Measurements from ENCODE around the gene GRK5. TPM values are rescaled to one million over a fixed set of nuclear protein-coding genes. Genes with fewer than 3 reads are reported as not detected.

GRK5 gene
- total and polyA plus RNA-seq, 9 of the 15 experiments (the other 6 are each of a cell fraction or from before 2014, with no cell fraction given): 0.46 to 0.83 (median 0.67) TPM; not detected in 2

- TF ChIP-seq IRF9 (tag; IDR thresholded peaks at IDR 0.05) (no peak), SUPT5H (IDR thresholded peaks at IDR 0.05) (no peak)
Measured at GRCh38 chr10:119256030-119256429, 48.7 kb downstream of the GRK5 start (continued).

GRCh38 chr10:119256897-119257296 lies 49.5 kb downstream of the GRK5 start:
- H3K36me3 ChIP-seq (ENCODE audit: control insufficient read depth, insufficient read depth, low read length): no peaks in the 10 kb centered on the region
- no peak overlapping the region for H3K4me3 ChIP-seq
- no peak overlapping the region for H3K9ac ChIP-seq (ENCODE audit: insufficient read depth in 1 of 2, low read depth in 2 of 2, low read length in 2 of 2)
- TF ChIP-seq ZNF224 (CRISPR knock-in tag; IDR thresholded peaks at IDR 0.05): no peak
- TF ChIP-seq NEUROD1 (IDR thresholded peaks at IDR 0.05; ENCODE audit: borderline replicate concordance, low read depth, low read length, partially characterized antibody): no peak
- H3K4me1 ChIP-seq (replicated peaks in 1 of 2; ENCODE audit: control insufficient read depth in 2 of 2, insufficient read depth in 2 of 2, low read length in 2 of 2): peaks cover 9 to 27% of the 10 kb centered on the region in 2 experiments
- WGBS (ENCODE audit: insufficient coverage, low coverage, missing lambda C conversion rate): 65% methylated on average over 5 of the region's 5 CpGs
- FAIRE-seq (no peak), ATAC-seq (no peak), DNase-seq (ENCODE audit: extremely low read depth in 1 of 4, low spot score in 3 of 4) (no peak)
- no TSS peak for BruUV-seq (replicated peaks)
- intact Hi-C loops (cut with micrococcal nuclease): no loop called here
- H3K27me3 ChIP-seq (ENCODE audit: control insufficient read depth in 2 of 2, insufficient read depth in 2 of 2, low read length in 2 of 2): no peaks in the 10 kb centered on the region
- H3K27ac ChIP-seq (ENCODE audit: extremely low read depth, low read depth, low read length): no peak overlapping the region
- H4K20me1 ChIP-seq (replicated peaks; ENCODE audit: control insufficient read depth, insufficient read depth, low read length): no peaks in the 10 kb centered on the region
- no peak overlapping the region for H2AFZ ChIP-seq (ENCODE audit: low read depth, low read length)
- no peak overlapping the region for H3K4me2 ChIP-seq (ENCODE audit: insufficient read depth, low read length)
- ChIA-PET POLR2A (no interaction called here), CTCF (ENCODE audit: low intra/inter-chr PET ratio) (no interaction called here)
- H3K79me2 ChIP-seq (ENCODE audit: control insufficient read depth, insufficient read depth, low read length): no peaks in the 10 kb centered on the region
- in situ Hi-C loops (cut with MboI): no loop called here
- no peaks in the 10 kb centered on the region for H3K9me3 ChIP-seq (replicated peaks; ENCODE audit: control insufficient read depth, insufficient read depth, low read depth, low read length)
- no peaks in the 10 kb centered on the region for H3K9me1 ChIP-seq (ENCODE audit: control insufficient read depth, insufficient read depth, low read length)

Data from K562 (cell line).